Measurements from ENCODE around the gene CDX1.

DNA sequence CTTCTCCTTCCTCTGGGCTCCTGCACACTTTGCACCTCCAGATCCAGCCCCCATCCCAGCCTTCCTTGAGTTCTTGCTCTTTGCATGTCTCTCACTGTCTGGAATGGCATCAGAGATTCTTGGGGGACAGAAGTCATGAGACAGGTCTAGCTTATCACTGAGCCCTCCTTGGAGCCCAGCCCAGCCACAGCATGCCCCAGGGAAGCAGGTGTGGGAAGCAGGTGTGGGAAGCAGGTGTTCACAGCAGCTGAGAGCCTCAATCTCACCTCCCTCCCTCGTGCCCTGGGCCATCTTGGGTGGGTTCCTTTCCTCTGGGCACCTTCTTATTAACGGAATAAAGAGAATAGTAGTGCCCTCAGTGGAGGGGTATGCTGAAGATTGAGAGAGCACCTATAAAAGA is 50.5 kb downstream of the CDX1 start:
- TF ChIP-seq, protein P1, sequence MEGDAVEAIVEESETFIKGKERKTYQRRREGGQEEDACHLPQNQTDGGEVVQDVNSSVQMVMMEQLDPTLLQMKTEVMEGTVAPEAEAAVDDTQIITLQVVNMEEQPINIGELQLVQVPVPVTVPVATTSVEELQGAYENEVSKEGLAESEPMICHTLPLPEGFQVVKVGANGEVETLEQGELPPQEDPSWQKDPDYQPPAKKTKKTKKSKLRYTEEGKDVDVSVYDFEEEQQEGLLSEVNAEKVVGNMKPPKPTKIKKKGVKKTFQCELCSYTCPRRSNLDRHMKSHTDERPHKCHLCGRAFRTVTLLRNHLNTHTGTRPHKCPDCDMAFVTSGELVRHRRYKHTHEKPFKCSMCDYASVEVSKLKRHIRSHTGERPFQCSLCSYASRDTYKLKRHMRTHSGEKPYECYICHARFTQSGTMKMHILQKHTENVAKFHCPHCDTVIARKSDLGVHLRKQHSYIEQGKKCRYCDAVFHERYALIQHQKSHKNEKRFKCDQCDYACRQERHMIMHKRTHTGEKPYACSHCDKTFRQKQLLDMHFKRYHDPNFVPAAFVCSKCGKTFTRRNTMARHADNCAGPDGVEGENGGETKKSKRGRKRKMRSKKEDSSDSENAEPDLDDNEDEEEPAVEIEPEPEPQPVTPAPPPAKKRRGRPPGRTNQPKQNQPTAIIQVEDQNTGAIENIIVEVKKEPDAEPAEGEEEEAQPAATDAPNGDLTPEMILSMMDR (IDR thresholded peaks at IDR 0.05): no peak
- no peak for TF ChIP-seq EZH2 (IDR thresholded peaks at IDR 0.05)

Measured in neural progenitor cell (in vitro differentiated cells).